ENCODE measurements around the gene CLCF1.

Gene CLCF1

GRCh38 chr11:67349928-67350465, 23.4 kb downstream of the CLCF1 start:
- Histone ChIP-seq H3K9me3 (ENCODE audit: control insufficient read depth, insufficient read depth, low read length) (no peaks in the 10 kb centered on the region), H3K36me3 (ENCODE audit: control insufficient read depth, low read length) (peaks cover 33% of the 10 kb centered on the region), H3K4me1 (ENCODE audit: control insufficient read depth, low read length) (peaks cover 70% of the 10 kb centered on the region), H3K79me2 (ENCODE audit: control insufficient read depth, low read length) (peaks cover 30% of the 10 kb centered on the region), H3K27me3 (ENCODE audit: control insufficient read depth, low read length) (no peaks in the 10 kb centered on the region), H3K4me3 (ENCODE audit: low read length) (no peak overlapping the region), H4K20me1 (ENCODE audit: control insufficient read depth, insufficient read depth, low read depth, low read length) (no peaks in the 10 kb centered on the region), H3K27ac (ENCODE audit: low read depth, low read length) (no peak overlapping the region), H3F3A (ENCODE audit: control insufficient read depth, insufficient read depth) (peaks cover 37% of the 10 kb centered on the region), H3K9me2 (replicated peaks; ENCODE audit: control insufficient read depth, low read length) (no peaks in the 10 kb centered on the region), H3K4me2 (ENCODE audit: low read length) (peak overlapping the region; percentile 31)
- TF ChIP-seq CTCF (IDR thresholded peaks at IDR 0.05; ENCODE audit: low read depth, low read length, poor library complexity, severe bottlenecking), result no peak
- TF ChIP-seq EZH2phosphoT487 (IDR thresholded peaks at IDR 0.05; ENCODE audit: borderline replicate concordance, low read length), result no peak

- peaks cover 24% of the 10 kb centered on the region for H3K79me2 ChIP-seq (ENCODE audit: control insufficient read depth, low read length)
- no peak overlapping the region for H3K27ac ChIP-seq (ENCODE audit: low read depth, low read length)
- peak overlapping the region; percentile 31 for H3K4me2 ChIP-seq (ENCODE audit: low read length)
- H3K9me3 ChIP-seq (ENCODE audit: control insufficient read depth, insufficient read depth, low read length), result no peaks in the 10 kb centered on the region
- H3F3A ChIP-seq (ENCODE audit: control insufficient read depth, insufficient read depth), result peaks cover 32% of the 10 kb centered on the region
- H3K36me3 ChIP-seq (ENCODE audit: control insufficient read depth, low read length), result peaks cover 28% of the 10 kb centered on the region
- no peaks in the 10 kb centered on the region for H3K9me2 ChIP-seq (replicated peaks; ENCODE audit: control insufficient read depth, low read length)
- H3K4me3 ChIP-seq (ENCODE audit: low read length), result no peak overlapping the region
- no peak for TF ChIP-seq CTCF (IDR thresholded peaks at IDR 0.05; ENCODE audit: low read depth, low read length, poor library complexity, severe bottlenecking)
- no peak for TF ChIP-seq EZH2phosphoT487 (IDR thresholded peaks at IDR 0.05; ENCODE audit: borderline replicate concordance, low read length)
- no peaks in the 10 kb centered on the region for H3K27me3 ChIP-seq (ENCODE audit: control insufficient read depth, low read length)
- peaks cover 70% of the 10 kb centered on the region for H3K4me1 ChIP-seq (ENCODE audit: control insufficient read depth, low read length)
- no peaks in the 10 kb centered on the region for H4K20me1 ChIP-seq (ENCODE audit: control insufficient read depth, insufficient read depth, low read depth, low read length)
These were observed 23.9 kb downstream of the CLCF1 start for GRCh38 chr11:67349457-67349856.

DNA sequence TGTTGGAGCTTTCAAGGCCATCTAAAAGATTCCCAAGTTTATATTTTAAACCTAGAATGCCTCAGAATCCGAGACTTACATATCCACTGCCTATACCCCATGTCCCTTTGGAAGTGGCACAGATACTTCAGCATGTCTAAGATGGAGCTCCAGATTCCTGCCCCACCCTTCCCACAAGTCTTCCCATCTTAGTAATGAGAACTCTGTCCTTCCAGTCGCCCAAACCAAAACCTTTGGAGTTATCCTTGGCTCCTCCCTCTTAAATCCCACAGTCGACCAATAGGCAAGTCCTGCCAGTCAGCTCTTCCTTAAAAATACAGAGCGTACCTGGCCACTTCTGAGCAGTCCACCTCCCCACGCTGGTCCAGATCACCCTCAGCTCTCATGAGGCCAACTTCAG, 24.4 kb downstream of the CLCF1 start:
- no peak for TF ChIP-seq CTCF (IDR thresholded peaks at IDR 0.05; ENCODE audit: low read depth, low read length, poor library complexity, severe bottlenecking)
- TF ChIP-seq EZH2phosphoT487 (IDR thresholded peaks at IDR 0.05; ENCODE audit: borderline replicate concordance, low read length), result no peak
- peaks cover 24% of the 10 kb centered on the region for H3K36me3 ChIP-seq (ENCODE audit: control insufficient read depth, low read length)

More for the DNA sequence above, 24.4 kb downstream of the CLCF1 start:
- H3K4me3 ChIP-seq (ENCODE audit: low read length), result no peak overlapping the region
- no peaks in the 10 kb centered on the region for H3K27me3 ChIP-seq (ENCODE audit: control insufficient read depth, low read length)
- H3K4me2 ChIP-seq (ENCODE audit: low read length), result no peak overlapping the region
- no peaks in the 10 kb centered on the region for H3K9me2 ChIP-seq (replicated peaks; ENCODE audit: control insufficient read depth, low read length)
- H3K79me2 ChIP-seq (ENCODE audit: control insufficient read depth, low read length), result peaks cover 24% of the 10 kb centered on the region
- H3K27ac ChIP-seq (ENCODE audit: low read depth, low read length), result no peak overlapping the region
- no peaks in the 10 kb centered on the region for H4K20me1 ChIP-seq (ENCODE audit: control insufficient read depth, insufficient read depth, low read depth, low read length)
- H3K4me1 ChIP-seq (ENCODE audit: control insufficient read depth, low read length), result peaks cover 70% of the 10 kb centered on the region
- H3F3A ChIP-seq (ENCODE audit: control insufficient read depth, insufficient read depth), result peaks cover 28% of the 10 kb centered on the region
- no peaks in the 10 kb centered on the region for H3K9me3 ChIP-seq (ENCODE audit: control insufficient read depth, insufficient read depth, low read length)
